GM12878 (cell line): ENCODE measurements around the gene ACE.

Experiments used
- ATF7 ChIP-seq: fragments of 450-650 bp; IDR thresholded peaks from 2 replicates; pipeline ENCODE4 v1.6.1; 2016; ENCODE audit warnings: low read depth, mild to moderate bottlenecking
- CREB1 ChIP-seq: IDR thresholded peaks from 2 replicates; pipeline ENCODE4 v1.6.1; 2012; ENCODE audit warnings: low read depth, mild to moderate bottlenecking, inconsistent platforms
- CTCF ChIP-seq, 3 experiments: IDR thresholded peaks in 2 of 3; conservative IDR thresholded peaks in 1 of 3; 2 replicates each; pipeline ENCODE4 v1.5.1; 2011; ENCODE audit warnings: low read depth in 3 of 3, low read length in 3 of 3, mild to moderate bottlenecking in 3 of 3, control low read depth in 2 of 3, moderate library complexity in 2 of 3, inconsistent platforms in 1 of 3, mixed read lengths in 1 of 3; ENCODE audit not compliant: control insufficient read depth in 2 of 3, insufficient read depth in 1 of 3; ENCODE audit errors: extremely low read depth in 1 of 3
- EZH2 ChIP-seq: IDR thresholded peaks from 2 replicates; pipeline ENCODE4 v1.6.1; 2012; ENCODE audit warnings: low read depth, mild to moderate bottlenecking, control low read depth, inconsistent platforms, low read length, borderline replicate concordance; ENCODE audit not compliant: control insufficient read depth
- GATAD2B ChIP-seq: fragments of 450-650 bp; conservative IDR thresholded peaks from 2 replicates; pipeline ENCODE4 v1.6.1; 2017; ENCODE audit warnings: low read depth, mild to moderate bottlenecking, moderate library complexity
- NR2C2 ChIP-seq: IDR thresholded peaks from 2 replicates; pipeline ENCODE4 v1.6.1; 2011; ENCODE audit warnings: borderline replicate concordance, low read depth; ENCODE audit not compliant: control insufficient read depth, insufficient read length
- POLR2AphosphoS5 ChIP-seq: IDR thresholded peaks from 2 replicates; pipeline ENCODE4 v1.6.1; 2011; ENCODE audit warnings: mild to moderate bottlenecking, low read length, inconsistent platforms
- POU2F2 ChIP-seq: IDR thresholded peaks from 3 replicates; pipeline ENCODE4 v1.6.1; 2011; ENCODE audit warnings: low read depth, mild to moderate bottlenecking, low read length, borderline replicate concordance
- RAD21 ChIP-seq: IDR thresholded peaks from 2 replicates; pipeline ENCODE4 v1.6.1; 2011; ENCODE audit warnings: mild to moderate bottlenecking, low read depth, low read length, moderate library complexity; ENCODE audit not compliant: insufficient read depth
- SIX5 ChIP-seq: IDR thresholded peaks from 2 replicates; pipeline ENCODE4 v1.6.1; 2011; ENCODE audit warnings: mild to moderate bottlenecking, low read depth, low read length, moderate library complexity; ENCODE audit not compliant: severe bottlenecking
- SP1 ChIP-seq: IDR thresholded peaks from one replicate; pipeline ENCODE4 v1.6.1; 2011; ENCODE audit warnings: low read depth, low read length
- TCF7 ChIP-seq: IDR thresholded peaks from 2 replicates; pipeline ENCODE4 v1.6.1; 2014; ENCODE audit warnings: antibody characterized with exemption, borderline replicate concordance
- YY1 ChIP-seq: IDR thresholded peaks from 2 replicates; pipeline ENCODE4 v1.6.1; 2011; ENCODE audit warnings: low read depth, mild to moderate bottlenecking, low read length
- ZNF274 ChIP-seq: IDR thresholded peaks from one replicate; pipeline ENCODE4 v1.8.0; 2011; ENCODE audit not compliant: insufficient read length, insufficient read depth

- TF ChIP-seq NR2C2 (no peak), CTCF (IDR thresholded peaks at IDR 0.05 in 2 of 3, conservative IDR thresholded peaks at IDR 0.05 in 1 of 3; ENCODE audit: control insufficient read depth in 2 of 3, extremely low read depth in 1 of 3, insufficient read depth in 1 of 3, low read depth in 3 of 3, low read length in 3 of 3) (no peak), RAD21 (no peak), EZH2 (no peak), POU2F2 (no peak), YY1 (no peak), GATAD2B (no peak), POLR2AphosphoS5 (no peak), CREB1 (no peak), SP1 (no peak), TCF7 (no peak), ZNF274 (no peak), ATF7 (no peak), SIX5 (no peak)
Observed at GRCh38 chr17:63503341-63503705, 26.5 kb downstream of the ACE start.
